IPS DF 4.7 (cell line): ENCODE measurements around the gene TMEM237.

ENCODE experiments used
- DNase-seq: peaks from one replicate; pipeline ENCODE4 v3.0.0-alpha.2; 2013; ENCODE audit warnings: low spot score; ENCODE audit errors: extremely low read depth

TMEM237 gene

GRCh38 chr2:201642086-201642578 is 1.2 kb downstream of the TMEM237 start:
- no peak for DNase-seq

- no peak for DNase-seq
Measured at GRCh38 chr2:201639205-201639604, 4.1 kb downstream of the TMEM237 start.

GRCh38 chr2:201638326-201638725 is 5.0 kb downstream of the TMEM237 start:
- DNase-seq, result no peak

- no peak for DNase-seq
Measured at GRCh38 chr2:201633661-201634249, 9.5 kb downstream of the TMEM237 start.

GRCh38 chr2:201631041-201631440 is 12.3 kb downstream of the TMEM237 start:
- no peak for DNase-seq

GRCh38 chr2:201630577-201630976 is 12.7 kb downstream of the TMEM237 start:
- DNase-seq, result no peak

- no peak for DNase-seq
Measured at GRCh38 chr2:201628545-201628944, 14.8 kb downstream of the TMEM237 start.

- DNase-seq, result no peak
Measured at GRCh38 chr2:201622306-201622970, 20.9 kb downstream of the TMEM237 start.

GRCh38 chr2:201621293-201621999 is 21.9 kb downstream of the TMEM237 start:
- DNase-seq, result no peak

GRCh38 chr2:201618744-201619662 is 24.3 kb downstream of the TMEM237 start:
- DNase-seq, result no peak

GRCh38 chr2:201608021-201608420 is 35.3 kb downstream of the TMEM237 start:
- DNase-seq, result no peak

GRCh38 chr2:201607568-201607967 is 35.7 kb downstream of the TMEM237 start:
- no peak for DNase-seq

- DNase-seq, result no peak
Measured at GRCh38 chr2:201600906-201601305, 42.4 kb downstream of the TMEM237 start.

GRCh38 chr2:201597397-201597796 is 45.9 kb downstream of the TMEM237 start:
- no peak for DNase-seq

GRCh38 chr2:201580486-201580885 is 62.8 kb downstream of the TMEM237 start:
- DNase-seq, result no peak

- no peak for DNase-seq
Measured at GRCh38 chr2:201579536-201579935, 63.8 kb downstream of the TMEM237 start.

GRCh38 chr2:201575971-201576370 is 67.3 kb downstream of the TMEM237 start:
- no peak for DNase-seq

- no peak for DNase-seq
Measured at GRCh38 chr2:201574766-201575165, 68.5 kb downstream of the TMEM237 start.

- no peak for DNase-seq
Measured at GRCh38 chr2:201572846-201573508, 70.3 kb downstream of the TMEM237 start.
